Neural crest cell (in vitro differentiated cells): ENCODE results near the gene LYPLAL1. TPM values are rescaled to one million over a fixed set of nuclear protein-coding genes. Genes with fewer than 3 reads are reported as not detected.

ENCODE experiments used
- DNase-seq: peaks from one replicate; pipeline ENCODE4 v3.0.0; 2021; ENCODE audit warnings: low read depth, mixed read lengths, low spot score
- H3K27ac Mint-ChIP-seq: one replicate; pipeline ENCODE4 v1.8.0; 2021; ENCODE audit warnings: mild to moderate bottlenecking, mixed read lengths; ENCODE audit not compliant: unreplicated experiment
- H3K27me3 Mint-ChIP-seq: 2 replicates; pipeline ENCODE4 v1.8.0; 2021; ENCODE audit warnings: low read depth, mild to moderate bottlenecking, mixed read lengths
- H3K36me3 Mint-ChIP-seq: 2 replicates; pipeline ENCODE4 v1.8.0; 2021; ENCODE audit warnings: low read depth, mild to moderate bottlenecking, mixed read lengths
- H3K4me1 Mint-ChIP-seq: 2 replicates; pipeline ENCODE4 v1.8.0; 2021; ENCODE audit warnings: mixed read lengths
- H3K4me3 Mint-ChIP-seq: one replicate; pipeline ENCODE4 v1.8.0; 2021; ENCODE audit warnings: mild to moderate bottlenecking, mixed read lengths
- H3K9me3 Mint-ChIP-seq: 2 replicates; pipeline ENCODE4 v1.8.0; 2021; ENCODE audit warnings: mixed read lengths
- CTCF ChIP-seq: fragments of 200-600 bp; sonication (generic); conservative IDR thresholded peaks from 2 replicates; pipeline ENCODE4 v1.5.0; 2021; ENCODE audit warnings: antibody characterized with exemption, mild to moderate bottlenecking
- total RNA-seq: library from RNA; stranded (reverse); gene quantifications from 2 replicates; pipeline ENCODE4 v1.2.1, GENCODE V29; 2021

LYPLAL1 gene
- total RNA-seq, 1 donor from 2014 or later = 21.1 TPM

GRCh38 chr1:219206350-219206749 lies 32.7 kb downstream of the LYPLAL1 start:
- DNase-seq = no peak
- no peak for TF ChIP-seq CTCF

GRCh38 chr1:219209578-219209977 lies 35.9 kb downstream of the LYPLAL1 start:
- peaks cover 3% of the 10 kb centered on the region for H3K36me3 Mint-ChIP-seq

More at GRCh38 chr1:219206350-219206749, 32.7 kb downstream of the LYPLAL1 start:
- no peaks in the 10 kb centered on the region for H3K27me3 Mint-ChIP-seq
- peaks cover 14% of the 10 kb centered on the region for H3K4me1 Mint-ChIP-seq
- H3K9me3 Mint-ChIP-seq = no peaks in the 10 kb centered on the region
- no peak overlapping the region for H3K4me3 Mint-ChIP-seq
- H3K27ac Mint-ChIP-seq = no peak overlapping the region
- H3K36me3 Mint-ChIP-seq = no peaks in the 10 kb centered on the region

GRCh38 chr1:219210067-219210466 lies 36.4 kb downstream of the LYPLAL1 start:
- Mint-ChIP-seq H3K36me3 (peaks cover 3% of the 10 kb centered on the region), H3K27ac (no peak overlapping the region), H3K4me3 (no peak overlapping the region), H3K27me3 (no peaks in the 10 kb centered on the region), H3K4me1 (peaks cover 11% of the 10 kb centered on the region), H3K9me3 (no peaks in the 10 kb centered on the region)
- DNase-seq = no peak
- TF ChIP-seq CTCF = no peak

More at GRCh38 chr1:219209578-219209977, 35.9 kb downstream of the LYPLAL1 start:
- Mint-ChIP-seq H3K27ac (no peak overlapping the region), H3K27me3 (no peaks in the 10 kb centered on the region), H3K4me3 (no peak overlapping the region), H3K4me1 (peaks cover 11% of the 10 kb centered on the region), H3K9me3 (no peaks in the 10 kb centered on the region)
- no peak for DNase-seq
- no peak for TF ChIP-seq CTCF

- Mint-ChIP-seq H3K4me3 (no peak overlapping the region), H3K36me3 (peaks cover 14% of the 10 kb centered on the region), H3K9me3 (peaks cover 4% of the 10 kb centered on the region), H3K27ac (no peak overlapping the region), H3K27me3 (no peaks in the 10 kb centered on the region), H3K4me1 (peaks cover 3% of the 10 kb centered on the region)
- DNase-seq = no peak
- TF ChIP-seq CTCF = no peak
These were observed 41.8 kb downstream of the LYPLAL1 start for GRCh38 chr1:219215477-219215876.

- no peak for TF ChIP-seq CTCF
- H3K36me3 Mint-ChIP-seq = peaks cover 9% of the 10 kb centered on the region
- no peaks in the 10 kb centered on the region for H3K9me3 Mint-ChIP-seq
- no peaks in the 10 kb centered on the region for H3K27me3 Mint-ChIP-seq
- H3K4me3 Mint-ChIP-seq = no peak overlapping the region
- no peak overlapping the region for H3K27ac Mint-ChIP-seq
- H3K4me1 Mint-ChIP-seq = peaks cover 12% of the 10 kb centered on the region
- DNase-seq = no peak
These were observed 47.3 kb downstream of the LYPLAL1 start for GRCh38 chr1:219220945-219221344.

GRCh38 chr1:219223496-219223895 lies 49.8 kb downstream of the LYPLAL1 start:
- Mint-ChIP-seq H3K9me3 (no peaks in the 10 kb centered on the region), H3K27me3 (no peaks in the 10 kb centered on the region), H3K27ac (no peak overlapping the region), H3K36me3 (peaks cover 3% of the 10 kb centered on the region), H3K4me1 (peaks cover 12% of the 10 kb centered on the region), H3K4me3 (no peak overlapping the region)
- DNase-seq = no peak
- TF ChIP-seq CTCF = no peak
